HepG2 (cell line): ENCODE results near the gene SULT1C4. TPM values are rescaled to one million over a fixed set of nuclear protein-coding genes. Genes with fewer than 3 reads are reported as not detected.

Experiments used
- CENPX ChIP-seq: sonication (generic); formaldehyde crosslinking; IDR thresholded peaks from 2 replicates; pipeline ENCODE4 v1.9.0; 2021; ENCODE audit warnings: mild to moderate bottlenecking, missing genetic modification reagents, moderate library complexity
- MEIS2 ChIP-seq: sonication (generic); formaldehyde crosslinking; IDR thresholded peaks from 2 replicates; pipeline ENCODE4 v1.9.0; 2021; ENCODE audit warnings: mild to moderate bottlenecking, missing genetic modification reagents
- PHF21A ChIP-seq: sonication (generic); formaldehyde crosslinking; IDR thresholded peaks from 2 replicates; pipeline ENCODE4 v1.5.0; 2020; ENCODE audit warnings: mild to moderate bottlenecking, missing genetic modification reagents
- RFX1 ChIP-seq: fragments of 450-650 bp; IDR thresholded peaks from 2 replicates; pipeline ENCODE4 v1.6.1; 2017
- RFXANK ChIP-seq: IDR thresholded peaks from 2 replicates; pipeline ENCODE4 v1.6.1; 2016
- ZNF329 ChIP-seq: sonication (generic); formaldehyde crosslinking; IDR thresholded peaks from 2 replicates; pipeline ENCODE4 v1.9.0; 2021; ENCODE audit warnings: low read depth, mild to moderate bottlenecking, missing genetic modification reagents
- ZNF552 ChIP-seq: sonication (generic); formaldehyde crosslinking; IDR thresholded peaks from 2 replicates; pipeline ENCODE4 v1.9.0; 2022; ENCODE audit warnings: missing genetic modification reagents, mild to moderate bottlenecking, borderline replicate concordance
- ZNF615 ChIP-seq: sonication (generic); formaldehyde crosslinking; IDR thresholded peaks from 2 replicates; pipeline ENCODE4 v1.5.0; 2020; ENCODE audit warnings: mild to moderate bottlenecking, missing genetic modification reagents, borderline replicate concordance
- polyA plus RNA-seq, 8 experiments: library from polyadenylated mRNA; depleted of rRNA in 3 of 8; stranded (reverse) in 7 of 8; unstranded in 1 of 8; fragments of >200 nt; fragmentation: Illumina TruSeq in 4 of 8; extraction: Trizol in 4 of 8; gene quantifications; 2 replicates each; pipeline versions ENCODE4 v1.2.1 to v1.2.3, GENCODE V29; 2011 to 2016; ENCODE audit warnings: low read depth in 4 of 8, missing spikeins in 1 of 8, mixed read lengths in 1 of 8; ENCODE audit not compliant: insufficient read depth in 1 of 8
- total RNA-seq, 5 experiments: library from RNA; depleted of rRNA; stranded (reverse); fragments of >200 nt; fragmentation: Illumina TruSeq; extraction: Trizol; gene quantifications; 2 replicates each; pipeline ENCODE4 v1.2.3, GENCODE V29; 2016; ENCODE audit warnings: low read depth in 1 of 5
- TF ChIP-seq, protein P1 (sequence below): sonication (generic); formaldehyde crosslinking; IDR thresholded peaks from 2 replicates; pipeline ENCODE4 v1.5.1; 2020; ENCODE audit warnings: mild to moderate bottlenecking, missing genetic modification reagents, borderline replicate concordance
- TF ChIP-seq, protein P2 (sequence below): sonication (generic); formaldehyde crosslinking; IDR thresholded peaks from 2 replicates; pipeline ENCODE4 v1.8.0; 2022; ENCODE audit warnings: missing genetic modification reagents, mild to moderate bottlenecking, inconsistent platforms, borderline replicate concordance
- TF ChIP-seq, protein P3 (sequence below): sonication (generic); formaldehyde crosslinking; IDR thresholded peaks from 2 replicates; pipeline ENCODE4 v1.4.0; 2020; ENCODE audit warnings: missing genetic modification reagents
- TF ChIP-seq, protein P4 (sequence below), 2 experiments: sonication (generic) in 1 of 2; formaldehyde crosslinking in 1 of 2; IDR thresholded peaks; 2 replicates each; pipeline versions ENCODE4 v1.6.1 to v1.9.0; 2014 to 2022; ENCODE audit warnings: antibody characterized with exemption in 1 of 2, borderline replicate concordance in 1 of 2, inconsistent platforms in 1 of 2, low read depth in 1 of 2, missing genetic modification reagents in 1 of 2
- TF ChIP-seq, protein P5 (sequence below): IDR thresholded peaks from 2 replicates; pipeline ENCODE4 v1.6.1; 2016

The SULT1C4 gene
- total and polyA plus RNA-seq, 2 of the 13 experiments (the other 11 are each of a cell fraction or from before 2014, with no cell fraction given) = 1.3 to 8.6 TPM

DNA sequence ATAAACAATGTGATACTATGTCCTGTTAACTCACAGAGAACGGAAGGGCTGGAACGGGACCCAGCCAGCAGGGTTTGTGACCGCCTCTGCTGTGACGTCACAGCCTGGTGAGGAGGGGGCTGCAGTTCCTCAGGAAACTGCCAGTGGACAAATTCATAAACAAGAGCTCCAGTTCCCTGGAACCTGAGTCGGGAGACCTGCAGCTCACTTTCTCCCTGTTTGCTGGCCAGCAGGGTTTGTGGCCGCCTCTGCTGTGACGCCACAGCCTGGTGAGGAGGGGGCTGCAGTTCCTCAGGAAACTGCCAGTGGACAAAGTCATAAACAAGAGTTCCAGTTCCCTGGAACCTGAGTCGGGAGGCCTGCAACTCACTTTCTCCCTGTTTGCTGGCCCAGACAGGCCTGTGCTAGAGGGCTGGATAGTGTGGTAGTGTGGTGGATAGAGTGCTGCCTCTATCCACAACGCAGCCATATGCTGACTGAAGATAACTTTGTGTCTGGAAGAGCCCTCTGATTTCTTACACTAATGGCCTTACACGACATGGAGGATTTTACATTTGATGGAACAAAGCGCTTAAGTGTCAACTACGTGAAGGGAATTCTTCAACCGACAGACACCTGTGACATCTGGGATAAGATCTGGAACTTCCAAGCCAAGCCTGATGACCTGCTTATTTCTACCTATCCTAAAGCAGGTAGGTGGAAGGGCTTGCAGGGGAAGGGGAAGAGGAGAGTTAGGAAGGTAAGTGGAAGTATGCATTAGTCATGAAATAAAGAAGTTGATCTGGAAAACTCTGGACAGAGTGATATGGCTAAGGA lies at the start of gene SULT1C4 (continued):
- TF ChIP-seq, protein P1, sequence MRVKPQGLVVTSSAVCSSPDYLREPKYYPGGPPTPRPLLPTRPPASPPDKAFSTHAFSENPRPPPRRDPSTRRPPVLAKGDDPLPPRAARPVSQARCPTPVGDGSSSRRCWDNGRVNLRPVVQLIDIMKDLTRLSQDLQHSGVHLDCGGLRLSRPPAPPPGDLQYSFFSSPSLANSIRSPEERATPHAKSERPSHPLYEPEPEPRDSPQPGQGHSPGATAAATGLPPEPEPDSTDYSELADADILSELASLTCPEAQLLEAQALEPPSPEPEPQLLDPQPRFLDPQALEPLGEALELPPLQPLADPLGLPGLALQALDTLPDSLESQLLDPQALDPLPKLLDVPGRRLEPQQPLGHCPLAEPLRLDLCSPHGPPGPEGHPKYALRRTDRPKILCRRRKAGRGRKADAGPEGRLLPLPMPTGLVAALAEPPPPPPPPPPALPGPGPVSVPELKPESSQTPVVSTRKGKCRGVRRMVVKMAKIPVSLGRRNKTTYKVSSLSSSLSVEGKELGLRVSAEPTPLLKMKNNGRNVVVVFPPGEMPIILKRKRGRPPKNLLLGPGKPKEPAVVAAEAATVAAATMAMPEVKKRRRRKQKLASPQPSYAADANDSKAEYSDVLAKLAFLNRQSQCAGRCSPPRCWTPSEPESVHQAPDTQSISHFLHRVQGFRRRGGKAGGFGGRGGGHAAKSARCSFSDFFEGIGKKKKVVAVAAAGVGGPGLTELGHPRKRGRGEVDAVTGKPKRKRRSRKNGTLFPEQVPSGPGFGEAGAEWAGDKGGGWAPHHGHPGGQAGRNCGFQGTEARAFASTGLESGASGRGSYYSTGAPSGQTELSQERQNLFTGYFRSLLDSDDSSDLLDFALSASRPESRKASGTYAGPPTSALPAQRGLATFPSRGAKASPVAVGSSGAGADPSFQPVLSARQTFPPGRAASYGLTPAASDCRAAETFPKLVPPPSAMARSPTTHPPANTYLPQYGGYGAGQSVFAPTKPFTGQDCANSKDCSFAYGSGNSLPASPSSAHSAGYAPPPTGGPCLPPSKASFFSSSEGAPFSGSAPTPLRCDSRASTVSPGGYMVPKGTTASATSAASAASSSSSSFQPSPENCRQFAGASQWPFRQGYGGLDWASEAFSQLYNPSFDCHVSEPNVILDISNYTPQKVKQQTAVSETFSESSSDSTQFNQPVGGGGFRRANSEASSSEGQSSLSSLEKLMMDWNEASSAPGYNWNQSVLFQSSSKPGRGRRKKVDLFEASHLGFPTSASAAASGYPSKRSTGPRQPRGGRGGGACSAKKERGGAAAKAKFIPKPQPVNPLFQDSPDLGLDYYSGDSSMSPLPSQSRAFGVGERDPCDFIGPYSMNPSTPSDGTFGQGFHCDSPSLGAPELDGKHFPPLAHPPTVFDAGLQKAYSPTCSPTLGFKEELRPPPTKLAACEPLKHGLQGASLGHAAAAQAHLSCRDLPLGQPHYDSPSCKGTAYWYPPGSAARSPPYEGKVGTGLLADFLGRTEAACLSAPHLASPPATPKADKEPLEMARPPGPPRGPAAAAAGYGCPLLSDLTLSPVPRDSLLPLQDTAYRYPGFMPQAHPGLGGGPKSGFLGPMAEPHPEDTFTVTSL (CRISPR knock-in tag) = no peak
- 0 out of 2 replicates have a peak, but pooled peaks have one; percentile 25 for TF ChIP-seq PHF21A (CRISPR knock-in tag)
- TF ChIP-seq, protein P2, sequence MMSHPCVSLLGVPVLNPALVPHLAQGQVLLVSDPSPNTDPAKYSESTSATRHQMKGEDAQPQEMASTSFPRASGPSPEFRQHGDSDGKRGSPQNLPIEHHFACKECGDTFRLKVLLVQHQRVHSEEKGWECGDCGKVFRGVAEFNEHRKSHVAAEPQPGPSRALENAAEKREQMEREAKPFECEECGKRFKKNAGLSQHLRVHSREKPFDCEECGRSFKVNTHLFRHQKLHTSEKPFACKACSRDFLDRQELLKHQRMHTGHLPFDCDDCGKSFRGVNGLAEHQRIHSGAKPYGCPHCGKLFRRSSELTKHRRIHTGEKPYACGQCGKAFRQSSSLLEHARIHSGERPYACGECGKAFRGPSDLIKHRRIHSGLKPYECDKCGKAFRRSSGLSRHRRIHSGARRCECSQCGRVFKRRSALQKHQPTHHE = no peak
- no peak for TF ChIP-seq RFX1
- no peak for TF ChIP-seq CENPX
- TF ChIP-seq, protein P3, sequence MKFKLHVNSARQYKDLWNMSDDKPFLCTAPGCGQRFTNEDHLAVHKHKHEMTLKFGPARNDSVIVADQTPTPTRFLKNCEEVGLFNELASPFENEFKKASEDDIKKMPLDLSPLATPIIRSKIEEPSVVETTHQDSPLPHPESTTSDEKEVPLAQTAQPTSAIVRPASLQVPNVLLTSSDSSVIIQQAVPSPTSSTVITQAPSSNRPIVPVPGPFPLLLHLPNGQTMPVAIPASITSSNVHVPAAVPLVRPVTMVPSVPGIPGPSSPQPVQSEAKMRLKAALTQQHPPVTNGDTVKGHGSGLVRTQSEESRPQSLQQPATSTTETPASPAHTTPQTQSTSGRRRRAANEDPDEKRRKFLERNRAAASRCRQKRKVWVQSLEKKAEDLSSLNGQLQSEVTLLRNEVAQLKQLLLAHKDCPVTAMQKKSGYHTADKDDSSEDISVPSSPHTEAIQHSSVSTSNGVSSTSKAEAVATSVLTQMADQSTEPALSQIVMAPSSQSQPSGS = no peak
- TF ChIP-seq, protein P4, sequence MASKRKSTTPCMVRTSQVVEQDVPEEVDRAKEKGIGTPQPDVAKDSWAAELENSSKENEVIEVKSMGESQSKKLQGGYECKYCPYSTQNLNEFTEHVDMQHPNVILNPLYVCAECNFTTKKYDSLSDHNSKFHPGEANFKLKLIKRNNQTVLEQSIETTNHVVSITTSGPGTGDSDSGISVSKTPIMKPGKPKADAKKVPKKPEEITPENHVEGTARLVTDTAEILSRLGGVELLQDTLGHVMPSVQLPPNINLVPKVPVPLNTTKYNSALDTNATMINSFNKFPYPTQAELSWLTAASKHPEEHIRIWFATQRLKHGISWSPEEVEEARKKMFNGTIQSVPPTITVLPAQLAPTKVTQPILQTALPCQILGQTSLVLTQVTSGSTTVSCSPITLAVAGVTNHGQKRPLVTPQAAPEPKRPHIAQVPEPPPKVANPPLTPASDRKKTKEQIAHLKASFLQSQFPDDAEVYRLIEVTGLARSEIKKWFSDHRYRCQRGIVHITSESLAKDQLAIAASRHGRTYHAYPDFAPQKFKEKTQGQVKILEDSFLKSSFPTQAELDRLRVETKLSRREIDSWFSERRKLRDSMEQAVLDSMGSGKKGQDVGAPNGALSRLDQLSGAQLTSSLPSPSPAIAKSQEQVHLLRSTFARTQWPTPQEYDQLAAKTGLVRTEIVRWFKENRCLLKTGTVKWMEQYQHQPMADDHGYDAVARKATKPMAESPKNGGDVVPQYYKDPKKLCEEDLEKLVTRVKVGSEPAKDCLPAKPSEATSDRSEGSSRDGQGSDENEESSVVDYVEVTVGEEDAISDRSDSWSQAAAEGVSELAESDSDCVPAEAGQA (IDR thresholded peaks at IDR 0.05; ENCODE audit: low read depth) = no peak
- TF ChIP-seq, protein P4 (CRISPR knock-in tag; IDR thresholded peaks at IDR 0.05; ENCODE audit: borderline replicate concordance) = no peak
- no peak for TF ChIP-seq ZNF329 (CRISPR knock-in tag)
- TF ChIP-seq RFXANK (CRISPR knock-in tag) = no peak
- TF ChIP-seq ZNF615 (CRISPR knock-in tag) = no peak
- TF ChIP-seq MEIS2 (CRISPR knock-in tag) = no peak
- TF ChIP-seq ZNF552 (CRISPR knock-in tag) = no peak
- TF ChIP-seq, protein P5, sequence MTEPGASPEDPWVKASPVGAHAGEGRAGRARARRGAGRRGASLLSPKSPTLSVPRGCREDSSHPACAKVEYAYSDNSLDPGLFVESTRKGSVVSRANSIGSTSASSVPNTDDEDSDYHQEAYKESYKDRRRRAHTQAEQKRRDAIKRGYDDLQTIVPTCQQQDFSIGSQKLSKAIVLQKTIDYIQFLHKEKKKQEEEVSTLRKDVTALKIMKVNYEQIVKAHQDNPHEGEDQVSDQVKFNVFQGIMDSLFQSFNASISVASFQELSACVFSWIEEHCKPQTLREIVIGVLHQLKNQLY = no peak
